Neutrophil (primary cell): ENCODE measurements around the gene HGD.
"Not testable (repeated sequence)": the region's sequence is repeated elsewhere in the genome, so short reads cannot be mapped to it uniquely, and the experiment has no call there.

Experiments used
- H3K27ac ChIP-seq: fragments of 200-600 bp; sonication (generic); 2 replicates; pipeline ENCODE4 v1.5.1; 2016; ENCODE audit warnings: mild to moderate bottlenecking, moderate library complexity
- H3K27me3 ChIP-seq: fragments of 200-600 bp; sonication (generic); 2 replicates; pipeline ENCODE4 v1.6.0; 2016; ENCODE audit warnings: mild to moderate bottlenecking
- H3K36me3 ChIP-seq: fragments of 200-600 bp; sonication (generic); 2 replicates; pipeline ENCODE4 v1.5.1; 2017
- H3K4me1 ChIP-seq, 2 experiments: fragments of 200-600 bp in 1 of 2; sonication (generic) in 1 of 2; 1 replicate in 1 of 2; 2 replicates in 1 of 2; pipeline versions ENCODE4 v1.5.1 to v1.6.1; 2013 to 2016; ENCODE audit warnings: low read depth in 1 of 2, low read length in 1 of 2, mild to moderate bottlenecking in 1 of 2, moderate library complexity in 1 of 2; ENCODE audit not compliant: control insufficient read depth in 1 of 2, insufficient read depth in 1 of 2
- H3K4me3 ChIP-seq, 2 experiments: fragments of 200-600 bp in 1 of 2; sonication (generic) in 1 of 2; 1 replicate in 1 of 2; 2 replicates in 1 of 2; pipeline ENCODE4 v1.5.1; 2013 to 2016; ENCODE audit warnings: low read depth in 1 of 2, low read length in 1 of 2, mild to moderate bottlenecking in 1 of 2, moderate library complexity in 1 of 2
- H3K9me3 ChIP-seq: fragments of 200-600 bp; sonication (generic); 2 replicates; pipeline ENCODE4 v1.5.1; 2016
- TF ChIP-seq, protein P1 (sequence below): fragments of 200-600 bp; sonication (generic); IDR thresholded peaks from 2 replicates; pipeline ENCODE4 v1.5.1; 2016; ENCODE audit warnings: antibody characterized with exemption

The HGD gene

DNA sequence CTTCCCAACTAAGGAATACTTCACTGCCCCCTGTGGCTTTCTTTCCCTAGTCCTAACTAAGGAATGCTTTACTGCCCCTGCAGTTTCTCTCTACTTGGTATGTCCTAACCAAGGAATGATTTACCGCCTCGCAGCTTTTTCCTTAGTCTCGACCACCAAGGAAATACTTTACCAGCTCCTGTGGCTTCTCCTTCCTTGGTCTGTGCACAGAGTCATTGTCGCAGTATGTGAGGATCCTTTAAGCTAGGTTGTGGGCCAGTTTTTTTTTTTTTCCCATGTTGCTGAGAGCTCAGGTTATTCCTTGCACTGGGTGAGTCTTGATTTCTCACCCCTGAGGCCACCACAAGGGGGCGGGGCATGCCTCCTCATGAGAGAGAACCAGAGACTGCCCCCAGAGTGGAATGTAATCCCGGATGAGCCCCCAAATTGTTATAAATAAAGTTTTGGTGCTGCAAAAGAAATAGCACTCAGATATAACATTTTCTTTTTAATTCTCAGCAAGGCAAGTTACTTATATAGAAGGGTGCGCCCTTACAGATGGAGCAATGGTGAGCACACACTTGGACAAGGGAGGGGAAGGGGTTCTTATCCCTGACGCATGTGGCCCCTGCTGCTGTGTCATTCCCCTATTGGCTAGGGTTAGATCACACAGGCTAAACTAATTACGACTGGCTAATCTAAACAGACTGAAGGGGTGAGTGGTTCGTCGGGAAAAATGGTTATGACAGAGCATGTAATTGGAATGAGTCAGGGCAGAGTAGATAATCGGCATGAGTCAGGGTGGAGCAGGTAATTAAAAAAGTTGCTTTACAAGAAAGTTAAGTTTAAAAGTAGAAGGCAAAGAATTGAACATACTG lies 58.9 kb downstream of the HGD start:
- TF ChIP-seq, protein P1, sequence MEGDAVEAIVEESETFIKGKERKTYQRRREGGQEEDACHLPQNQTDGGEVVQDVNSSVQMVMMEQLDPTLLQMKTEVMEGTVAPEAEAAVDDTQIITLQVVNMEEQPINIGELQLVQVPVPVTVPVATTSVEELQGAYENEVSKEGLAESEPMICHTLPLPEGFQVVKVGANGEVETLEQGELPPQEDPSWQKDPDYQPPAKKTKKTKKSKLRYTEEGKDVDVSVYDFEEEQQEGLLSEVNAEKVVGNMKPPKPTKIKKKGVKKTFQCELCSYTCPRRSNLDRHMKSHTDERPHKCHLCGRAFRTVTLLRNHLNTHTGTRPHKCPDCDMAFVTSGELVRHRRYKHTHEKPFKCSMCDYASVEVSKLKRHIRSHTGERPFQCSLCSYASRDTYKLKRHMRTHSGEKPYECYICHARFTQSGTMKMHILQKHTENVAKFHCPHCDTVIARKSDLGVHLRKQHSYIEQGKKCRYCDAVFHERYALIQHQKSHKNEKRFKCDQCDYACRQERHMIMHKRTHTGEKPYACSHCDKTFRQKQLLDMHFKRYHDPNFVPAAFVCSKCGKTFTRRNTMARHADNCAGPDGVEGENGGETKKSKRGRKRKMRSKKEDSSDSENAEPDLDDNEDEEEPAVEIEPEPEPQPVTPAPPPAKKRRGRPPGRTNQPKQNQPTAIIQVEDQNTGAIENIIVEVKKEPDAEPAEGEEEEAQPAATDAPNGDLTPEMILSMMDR = no peak
- no peaks in the 10 kb centered on the region for H3K36me3 ChIP-seq

DNA sequence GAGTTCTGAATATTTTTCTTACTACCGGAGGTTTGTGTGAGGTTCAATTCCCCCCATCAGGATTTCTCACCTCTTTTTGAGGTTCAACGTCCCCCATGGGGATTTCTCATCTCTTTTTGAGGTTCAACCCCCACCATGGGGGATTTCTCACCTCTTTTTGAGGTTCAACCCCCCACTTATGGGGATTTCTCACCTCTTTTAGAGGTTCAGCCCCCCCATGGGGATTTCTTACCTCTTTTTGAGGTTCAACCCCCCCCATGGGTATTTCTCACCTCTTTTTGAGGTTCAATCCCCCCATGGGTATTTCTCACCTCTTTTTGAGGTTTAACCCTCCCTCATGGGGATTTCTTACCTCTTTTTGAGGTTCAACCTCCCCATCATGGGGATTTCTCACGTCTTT lies 59.6 kb downstream of the HGD start:
- H3K27me3 ChIP-seq = no peaks in the 10 kb centered on the region
- H3K9me3 ChIP-seq = no peaks in the 10 kb centered on the region
- no peaks in the 10 kb centered on the region for H3K4me1 ChIP-seq
- no peaks in the 10 kb centered on the region for H3K36me3 ChIP-seq
- TF ChIP-seq, protein P1 = no peak
- H3K27ac ChIP-seq = no peak overlapping the region
- H3K4me3 ChIP-seq = no peak overlapping the region

More for the DNA sequence above, 58.9 kb downstream of the HGD start:
- Histone ChIP-seq H3K27me3 (no peaks in the 10 kb centered on the region), H3K9me3 (no peaks in the 10 kb centered on the region), H3K4me1 (no peaks in the 10 kb centered on the region), H3K27ac (no peak overlapping the region), H3K4me3 (no peak overlapping the region)

DNA sequence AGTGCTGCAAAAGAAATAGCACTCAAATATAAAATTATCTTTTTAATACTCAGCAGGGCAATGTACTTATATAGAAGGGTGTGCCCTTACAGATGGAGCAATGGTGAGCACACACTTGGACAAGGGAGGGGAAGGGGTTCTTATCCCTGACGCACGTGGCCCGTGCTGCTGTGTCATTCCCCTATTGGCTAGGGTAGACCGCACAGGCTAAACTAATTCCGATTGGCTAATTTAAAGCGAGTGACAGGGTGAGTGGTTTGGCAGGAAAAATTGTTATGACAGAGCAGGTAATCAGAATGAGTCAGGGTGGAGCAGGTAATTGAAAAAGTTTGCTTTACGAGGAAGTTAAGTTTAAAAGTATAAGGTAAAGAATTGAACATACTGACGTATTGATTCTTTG lies 65.3 kb downstream of the HGD start:
- H3K27me3 ChIP-seq, H3K9me3 ChIP-seq, H3K4me3 ChIP-seq, H3K36me3 ChIP-seq, H3K27ac ChIP-seq, H3K4me1 ChIP-seq: not testable (repeated sequence)

DNA sequence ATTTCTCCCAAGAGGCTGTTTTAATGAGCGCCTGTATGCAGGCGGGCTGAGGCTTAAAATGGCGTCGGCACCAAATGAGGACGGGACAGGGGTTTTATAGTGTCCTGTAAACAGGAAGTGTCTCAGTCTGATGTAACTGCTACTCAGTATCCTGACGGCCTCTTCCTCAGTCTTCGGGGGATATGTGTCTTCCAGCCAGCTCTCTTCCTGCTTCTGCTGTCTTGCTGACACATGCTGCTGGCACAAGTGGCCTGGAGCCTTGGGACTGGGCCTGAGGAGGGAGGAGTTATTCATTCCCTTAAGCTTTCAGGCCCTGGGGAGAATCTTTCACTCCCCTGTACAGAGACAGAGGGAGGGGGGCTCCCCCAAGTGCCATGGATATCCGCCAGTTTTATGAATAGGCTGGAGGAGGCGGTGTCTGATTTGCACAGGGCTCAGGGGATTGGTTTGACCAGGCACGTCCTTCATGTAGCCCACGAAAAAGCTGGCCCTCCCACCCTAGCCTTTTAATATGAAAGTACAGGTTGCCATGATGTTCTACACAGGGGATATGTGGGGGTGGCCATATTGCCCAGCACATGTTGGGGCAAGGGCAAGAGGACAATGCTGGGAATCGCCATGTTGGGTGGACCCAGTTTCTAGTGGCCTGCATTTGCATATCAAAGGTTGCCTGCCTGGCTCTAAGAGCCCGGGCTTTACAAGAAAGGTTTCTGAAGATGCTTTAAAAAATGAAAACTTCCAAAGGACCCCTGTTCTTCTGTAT lies 66.0 kb downstream of the HGD start:
- H3K4me1 ChIP-seq = peaks cover 4 to 5% of the 10 kb centered on the region in 2 experiments
- no peaks in the 10 kb centered on the region for H3K9me3 ChIP-seq

DNA sequence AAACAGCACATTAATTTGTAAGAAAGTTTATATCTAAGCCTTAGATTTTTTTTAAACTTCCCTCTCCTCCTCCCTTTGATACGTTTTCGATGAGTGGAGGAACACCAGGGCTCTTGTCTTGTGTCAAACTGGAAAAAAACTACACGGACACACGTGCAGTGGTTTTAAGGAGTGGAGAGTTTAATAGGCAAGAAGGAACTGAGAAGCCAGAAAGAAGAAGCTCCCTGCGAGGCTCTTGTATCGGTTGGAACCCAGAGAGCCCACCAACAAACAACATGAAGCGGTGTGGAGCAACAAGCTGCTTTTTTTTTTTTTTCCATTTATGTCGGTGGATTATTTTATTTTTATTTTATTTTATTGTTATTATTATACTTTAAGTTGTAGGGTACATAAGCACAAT lies 67.3 kb downstream of the HGD start:
- TF ChIP-seq, protein P1 = no peak
- H3K4me1 ChIP-seq = peaks cover 4 to 5% of the 10 kb centered on the region in 2 experiments
- H3K36me3 ChIP-seq = no peaks in the 10 kb centered on the region
- no peak overlapping the region for H3K4me3 ChIP-seq
- H3K27me3 ChIP-seq = no peaks in the 10 kb centered on the region
- H3K9me3 ChIP-seq = no peaks in the 10 kb centered on the region
- H3K27ac ChIP-seq = no peak overlapping the region

More for the DNA sequence above, 66.0 kb downstream of the HGD start:
- Histone ChIP-seq H3K36me3 (no peaks in the 10 kb centered on the region), H3K27ac (no peak overlapping the region), H3K4me3 (no peak overlapping the region), H3K27me3 (no peaks in the 10 kb centered on the region)
- TF ChIP-seq, protein P1 = no peak

DNA sequence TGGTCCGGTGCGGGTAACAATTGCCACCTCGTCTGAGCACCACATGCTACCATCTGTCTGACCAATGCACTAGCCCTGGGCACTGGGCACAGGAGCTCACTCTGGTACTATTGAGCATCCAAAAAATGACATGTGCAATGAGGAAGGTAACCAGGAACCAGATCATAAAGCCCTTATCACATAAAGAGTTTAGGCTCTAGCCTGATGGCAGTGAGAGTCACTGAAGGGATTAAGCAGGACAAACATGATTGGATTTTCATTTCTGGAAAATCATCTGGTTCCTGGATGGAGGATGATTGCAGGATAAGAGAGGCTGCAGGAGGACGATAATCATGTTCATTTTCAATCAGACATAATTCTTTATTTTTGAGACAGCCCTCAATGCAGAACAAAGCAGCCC lies 73.5 kb downstream of the HGD start:
- Histone ChIP-seq H3K36me3 (peaks cover 3% of the 10 kb centered on the region), H3K4me1 (no peaks in the 10 kb centered on the region), H3K9me3 (no peaks in the 10 kb centered on the region), H3K27me3 (no peaks in the 10 kb centered on the region), H3K4me3 (no peak overlapping the region), H3K27ac (no peak overlapping the region)
- TF ChIP-seq, protein P1 = no peak
